HT-29 (cell line): ENCODE results near the gene ITGB8. TPM values are rescaled to one million over a fixed set of nuclear protein-coding genes. Genes with fewer than 3 reads are reported as not detected.
"Not testable (repeated sequence)": the region's sequence is repeated elsewhere in the genome, so short reads cannot be mapped to it uniquely, and the experiment has no call there.

ENCODE experiments used
- DNase-seq: peaks from one replicate; pipeline ENCODE4 v3.0.0-alpha.2; 2015; ENCODE audit warnings: low spot score
- total RNA-seq: library from RNA; depleted of rRNA; stranded (reverse); fragments of >200 nt; shearing (Covaris generic); gene quantifications from 2 replicates; pipeline ENCODE4 v1.2.3, GENCODE V29; 2014

Gene ITGB8
- total RNA-seq, 1 experiment from 2014 or later: 25.4 TPM

DNA sequence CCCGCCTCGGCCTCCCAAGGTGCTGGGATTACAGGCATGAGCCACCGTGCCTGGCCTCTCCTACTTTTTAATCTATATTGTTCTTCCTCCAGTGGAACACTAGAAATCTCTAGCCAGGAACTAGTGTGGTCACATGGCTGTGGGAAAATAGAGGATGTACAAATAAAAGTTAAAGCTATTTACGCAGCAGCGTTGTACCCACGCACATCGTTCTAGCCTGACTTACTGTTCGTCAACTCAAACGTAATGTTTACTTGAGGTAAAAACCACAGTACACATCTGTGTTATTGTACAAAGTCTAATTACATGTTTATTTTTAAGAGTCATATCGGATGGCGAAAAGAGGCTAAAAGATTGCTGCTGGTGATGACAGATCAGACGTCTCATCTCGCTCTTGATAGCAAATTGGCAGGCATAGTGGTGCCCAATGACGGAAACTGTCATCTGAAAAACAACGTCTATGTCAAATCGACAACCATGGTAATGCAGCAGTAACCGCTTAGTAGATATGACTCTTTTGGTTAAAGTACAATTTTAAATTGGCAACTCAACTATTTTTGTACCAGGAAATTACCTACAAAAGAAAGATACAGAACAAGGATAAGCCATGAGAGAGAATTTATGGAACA, 50.8 kb downstream of the ITGB8 start:
- DNase-seq: no peak

DNA sequence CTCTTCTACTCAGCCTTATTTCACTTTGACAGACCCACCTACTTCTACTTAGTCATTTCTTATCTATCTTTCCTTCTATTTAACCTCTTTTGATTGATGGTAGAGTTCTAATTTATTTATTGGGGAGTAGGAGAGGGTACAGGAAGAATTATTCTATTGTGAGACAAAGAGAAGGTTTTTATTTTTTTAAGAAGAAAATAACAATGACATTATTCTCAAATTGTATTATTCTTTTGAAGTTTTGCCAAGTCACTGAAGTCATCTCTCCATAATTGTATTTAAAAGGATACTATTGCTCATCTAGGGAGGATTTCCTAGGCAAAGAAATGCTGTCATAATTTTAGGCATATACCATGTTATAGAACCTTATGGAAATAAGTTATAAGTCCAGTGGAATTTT, 52.7 kb downstream of the ITGB8 start:
- no peak for DNase-seq

DNA sequence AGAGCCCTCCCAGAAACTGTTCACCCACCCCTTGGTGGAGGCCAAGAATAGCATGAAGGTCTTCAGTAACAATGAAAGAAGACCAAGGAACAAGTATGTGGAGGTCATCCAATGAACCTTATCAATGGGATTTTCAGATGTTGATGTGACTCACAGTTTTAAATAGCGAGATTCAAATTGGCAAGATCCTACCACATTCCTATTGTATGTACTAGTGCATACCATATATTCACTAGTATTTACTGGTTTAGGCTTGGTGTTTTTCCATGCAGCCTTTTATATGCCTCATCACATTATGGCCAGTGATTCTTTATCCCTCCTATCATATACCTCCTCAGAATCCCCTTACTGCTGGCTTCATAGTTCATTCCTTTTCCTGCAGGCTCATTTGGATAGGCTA, 54.4 kb downstream of the ITGB8 start:
- DNase-seq: no peak

DNA sequence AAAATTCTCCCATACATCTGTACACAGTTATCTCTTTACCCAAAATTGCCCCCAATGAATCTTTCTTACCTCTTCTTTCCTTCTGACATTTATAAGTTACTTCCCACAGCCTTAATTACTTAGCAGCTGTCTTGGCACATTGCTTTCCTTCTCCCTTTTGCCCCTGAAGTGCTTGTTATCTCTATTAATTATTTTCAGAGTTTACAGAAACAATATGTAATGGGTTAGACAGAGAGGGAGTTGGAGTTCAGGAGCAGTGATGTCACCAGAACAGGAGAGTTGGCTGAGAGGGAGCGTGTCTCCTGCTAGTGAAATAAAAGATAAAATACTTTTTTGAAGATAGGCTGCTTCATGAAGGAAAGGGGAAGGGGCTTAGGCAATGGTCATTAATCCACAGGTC, 57.4 kb downstream of the ITGB8 start:
- no peak for DNase-seq

DNA sequence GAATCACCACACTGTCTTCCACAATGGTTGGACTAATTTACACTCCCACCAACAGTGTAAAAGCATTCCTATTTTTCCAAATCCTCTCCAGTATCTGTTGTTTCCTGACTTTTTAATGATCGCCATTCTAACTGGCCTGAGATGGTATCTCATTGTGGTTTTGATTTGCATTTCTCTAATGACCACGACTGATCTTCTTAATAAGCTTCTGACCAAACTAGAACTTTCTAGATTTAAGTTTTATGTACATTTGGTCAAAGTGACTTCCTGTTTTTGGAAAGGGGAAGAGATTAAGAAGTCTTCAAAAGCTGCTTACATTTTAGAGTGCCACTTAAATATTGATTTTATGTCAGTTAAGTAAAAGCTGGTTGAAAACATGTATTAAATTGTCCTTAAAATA, 58.5 kb downstream of the ITGB8 start:
- DNase-seq: not testable (repeated sequence)

DNA sequence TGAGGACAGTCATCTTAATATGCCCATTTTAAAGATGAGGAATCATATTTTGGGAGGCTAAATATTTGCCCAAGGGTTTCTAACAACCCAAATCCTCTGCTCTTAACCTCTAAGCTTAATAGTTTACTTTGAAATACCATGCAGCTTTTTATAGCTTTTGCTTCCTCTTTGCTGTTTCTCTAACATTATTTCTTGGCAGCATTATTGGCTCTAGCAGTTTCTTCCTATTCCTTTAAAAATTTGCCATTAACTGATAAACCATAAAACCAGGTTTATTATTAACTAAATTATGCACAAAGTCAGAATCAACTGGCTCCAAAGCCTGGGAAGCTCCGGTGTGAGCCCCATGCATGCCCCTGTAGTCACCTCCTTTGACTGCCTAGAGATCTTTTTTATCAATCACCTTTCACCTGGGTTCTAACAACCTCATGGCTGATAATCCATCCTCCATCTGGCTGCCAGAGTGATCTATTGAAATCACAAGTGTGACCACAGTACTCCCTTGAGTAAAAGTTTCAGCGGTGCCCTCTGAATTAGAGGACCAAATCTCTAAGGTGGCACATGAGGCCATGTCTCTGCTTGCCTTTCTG, 62.4 kb downstream of the ITGB8 start:
- DNase-seq: peak; percentile 81

DNA sequence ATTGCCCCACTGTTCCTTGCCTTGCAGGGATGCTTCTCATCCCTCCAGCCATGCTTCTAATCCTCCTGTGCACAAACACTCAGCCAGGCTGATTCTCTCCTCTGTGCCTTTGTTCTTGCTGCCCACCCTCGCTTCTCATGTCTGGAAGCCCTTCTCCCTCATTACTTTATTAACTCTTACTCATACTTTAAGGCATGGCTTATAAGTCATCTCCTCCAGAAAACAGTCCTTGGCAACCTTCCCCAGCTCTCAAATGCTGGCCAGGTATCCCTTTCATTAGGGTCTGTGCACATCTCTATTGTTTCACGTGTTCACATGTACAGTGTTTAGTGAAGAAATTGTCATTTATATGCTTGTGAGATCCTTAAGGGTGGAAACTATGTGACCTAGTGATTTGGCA, 62.9 kb downstream of the ITGB8 start:
- no peak for DNase-seq

DNA sequence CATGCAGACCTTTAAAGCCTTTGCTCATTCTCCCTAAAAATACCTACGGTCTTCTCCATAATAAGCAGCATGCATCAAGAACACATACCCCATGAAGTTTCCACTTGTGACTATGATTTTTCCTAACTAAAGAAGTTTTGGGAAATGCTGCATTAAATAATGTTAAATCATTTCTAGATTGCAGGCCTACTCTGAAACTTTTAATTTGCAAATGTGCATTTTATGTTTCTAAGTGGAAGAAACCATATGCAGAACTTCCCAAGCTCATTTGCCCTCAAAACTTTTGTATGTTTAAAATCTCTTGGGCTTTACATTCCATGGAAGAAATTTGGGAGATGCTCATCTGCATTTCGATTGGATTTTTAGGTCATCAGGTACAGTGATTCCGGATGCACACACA, 63.6 kb downstream of the ITGB8 start:
- no peak for DNase-seq

DNA sequence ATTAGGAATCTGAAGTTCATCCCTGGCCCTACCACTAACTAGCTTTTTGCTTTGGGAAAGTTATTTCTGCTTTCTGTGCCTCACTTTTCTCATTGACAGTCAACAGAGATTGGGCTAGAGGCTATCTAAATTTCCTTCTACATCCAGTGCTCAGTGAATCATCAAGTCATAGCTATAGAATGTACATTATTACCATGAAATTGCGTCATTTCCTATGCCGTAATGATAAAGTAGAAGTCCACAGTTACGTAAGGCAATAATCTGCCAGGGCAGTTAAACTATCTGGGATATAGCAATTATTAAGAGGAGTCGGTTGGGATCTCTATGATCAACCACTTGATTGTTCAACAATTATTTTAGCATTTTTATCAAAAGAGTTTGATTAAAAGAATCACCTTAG, 64.4 kb downstream of the ITGB8 start:
- DNase-seq: no peak

DNA sequence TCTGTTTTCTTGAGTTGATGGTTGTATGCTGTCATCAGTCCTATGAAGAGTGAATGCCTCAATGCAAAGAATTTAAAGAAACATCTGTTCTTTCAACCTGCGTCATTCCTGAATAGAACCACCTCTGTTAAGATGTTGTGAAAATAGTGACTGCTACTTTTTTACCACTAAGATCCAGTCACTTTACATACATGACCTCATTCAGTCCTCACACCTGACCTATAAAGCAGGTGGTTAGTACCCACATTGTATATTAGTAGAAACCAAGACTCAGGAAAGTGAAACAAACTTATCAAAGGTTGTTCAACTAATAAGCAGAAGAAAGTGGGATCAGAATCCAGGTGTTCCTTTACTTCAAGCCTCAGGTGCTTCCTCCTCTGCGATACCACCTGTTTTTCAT, 64.8 kb downstream of the ITGB8 start:
- DNase-seq: no peak

DNA sequence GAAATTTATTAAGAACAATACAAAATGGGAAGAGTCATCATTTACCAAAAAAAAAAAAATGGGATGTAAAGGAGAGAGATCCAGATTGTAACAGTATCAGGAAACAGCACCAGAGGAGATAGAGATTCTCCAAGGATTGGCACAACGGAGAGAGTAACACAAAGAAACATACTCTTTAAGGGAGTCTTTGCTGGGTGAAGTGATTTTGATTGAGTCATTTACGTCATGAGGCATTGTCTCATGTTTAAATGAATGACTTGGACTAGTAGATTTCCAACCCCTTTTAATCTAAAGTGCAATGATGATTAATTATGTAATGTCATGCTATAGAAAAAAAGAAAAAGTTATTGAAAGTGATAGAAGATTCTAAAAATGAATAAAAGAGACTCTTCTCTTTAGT, 68.8 kb downstream of the ITGB8 start:
- no peak for DNase-seq

DNA sequence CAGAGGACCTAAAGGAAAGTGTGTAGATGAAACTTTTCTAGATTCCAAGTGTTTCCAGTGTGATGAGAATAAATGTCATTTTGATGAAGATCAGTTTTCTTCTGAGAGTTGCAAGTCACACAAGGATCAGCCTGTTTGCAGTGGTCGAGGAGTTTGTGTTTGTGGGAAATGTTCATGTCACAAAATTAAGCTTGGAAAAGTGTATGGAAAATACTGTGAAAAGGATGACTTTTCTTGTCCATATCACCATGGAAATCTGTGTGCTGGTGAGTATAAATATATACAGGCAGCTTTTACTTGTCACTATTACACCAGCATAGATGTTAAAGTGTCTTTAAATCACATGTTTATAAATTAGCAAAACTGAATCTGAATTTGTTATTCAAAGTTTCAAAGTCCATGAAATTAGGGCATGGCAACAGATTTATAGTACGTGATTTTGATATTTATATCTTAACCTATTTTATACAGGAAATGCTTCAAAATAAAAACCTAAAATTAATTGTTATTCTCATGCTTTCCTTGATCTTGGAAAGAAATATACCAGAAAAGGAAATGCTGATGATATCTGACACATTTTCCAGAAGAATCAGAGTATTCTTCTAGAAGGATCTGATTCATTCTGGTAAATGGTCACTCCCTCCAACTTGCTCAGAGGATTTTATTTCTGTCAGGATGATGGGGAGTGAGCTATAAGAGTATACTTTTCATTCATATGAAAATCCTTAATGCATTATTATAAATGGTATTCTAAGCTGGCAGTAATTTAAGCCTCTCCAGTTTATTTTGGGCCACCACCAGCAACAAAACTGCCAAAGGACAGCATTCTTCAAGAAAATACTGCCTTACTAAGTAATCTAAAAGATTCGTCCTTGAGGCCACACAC, 71.4 kb downstream of the ITGB8 start:
- no peak for DNase-seq

DNA sequence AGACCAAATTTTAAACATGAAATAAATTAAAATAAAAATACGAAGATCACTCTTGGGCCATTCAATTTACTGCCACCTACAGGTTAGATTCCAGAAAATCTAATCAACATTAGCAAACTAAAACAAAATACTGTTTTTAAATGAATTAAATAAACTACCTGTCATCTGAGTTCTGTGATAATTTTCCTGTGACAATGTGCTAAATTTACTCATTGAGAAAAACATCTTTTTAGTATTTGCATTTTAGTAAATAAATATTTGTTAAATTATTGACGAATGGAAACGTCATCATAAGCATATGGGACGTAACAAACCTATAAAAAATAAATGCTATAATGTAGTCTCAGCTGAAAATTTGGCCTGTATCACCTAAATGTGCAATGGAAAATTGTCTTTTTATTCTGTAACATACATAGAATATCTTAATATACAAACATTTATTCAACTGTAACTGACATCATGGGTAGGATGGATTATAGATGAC, 72.1 kb downstream of the ITGB8 start:
- DNase-seq: peak; percentile 26

DNA sequence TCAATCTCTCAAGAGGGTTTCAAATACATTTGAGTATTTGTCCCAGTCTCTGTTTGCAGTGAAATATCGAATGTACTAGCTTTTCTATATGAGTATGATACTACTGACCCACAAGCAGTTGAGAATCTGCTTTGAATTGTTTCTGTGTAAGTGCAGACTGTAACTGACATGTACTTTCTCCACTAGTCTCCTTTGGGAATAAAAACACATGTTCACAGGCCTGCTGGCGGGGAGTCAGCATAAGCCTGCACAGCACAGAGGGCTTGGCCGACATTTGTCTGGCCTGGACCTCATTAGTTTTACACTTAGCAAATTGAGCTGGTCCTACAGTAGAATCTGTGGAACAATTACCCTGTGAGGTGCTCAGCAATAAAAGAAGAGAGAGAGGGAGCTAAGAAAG, 72.6 kb downstream of the ITGB8 start:
- no peak for DNase-seq

DNA sequence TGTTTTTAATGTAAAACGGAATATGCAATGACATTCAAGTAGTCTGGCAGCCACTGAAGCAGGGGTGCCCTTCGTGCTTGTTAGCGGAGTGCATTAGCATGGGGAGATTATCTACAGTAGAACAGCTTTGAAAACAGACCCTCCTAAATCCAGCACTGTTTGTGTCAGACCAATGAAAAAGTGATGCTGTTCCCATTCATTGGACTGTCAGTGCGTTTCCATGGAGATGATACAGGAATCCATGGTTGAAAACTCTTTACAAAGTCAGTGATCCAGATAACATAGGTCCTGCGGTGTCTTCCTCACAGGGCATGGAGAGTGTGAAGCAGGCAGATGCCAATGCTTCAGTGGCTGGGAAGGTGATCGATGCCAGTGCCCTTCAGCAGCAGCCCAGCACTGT, 73.6 kb downstream of the ITGB8 start:
- DNase-seq: no peak

DNA sequence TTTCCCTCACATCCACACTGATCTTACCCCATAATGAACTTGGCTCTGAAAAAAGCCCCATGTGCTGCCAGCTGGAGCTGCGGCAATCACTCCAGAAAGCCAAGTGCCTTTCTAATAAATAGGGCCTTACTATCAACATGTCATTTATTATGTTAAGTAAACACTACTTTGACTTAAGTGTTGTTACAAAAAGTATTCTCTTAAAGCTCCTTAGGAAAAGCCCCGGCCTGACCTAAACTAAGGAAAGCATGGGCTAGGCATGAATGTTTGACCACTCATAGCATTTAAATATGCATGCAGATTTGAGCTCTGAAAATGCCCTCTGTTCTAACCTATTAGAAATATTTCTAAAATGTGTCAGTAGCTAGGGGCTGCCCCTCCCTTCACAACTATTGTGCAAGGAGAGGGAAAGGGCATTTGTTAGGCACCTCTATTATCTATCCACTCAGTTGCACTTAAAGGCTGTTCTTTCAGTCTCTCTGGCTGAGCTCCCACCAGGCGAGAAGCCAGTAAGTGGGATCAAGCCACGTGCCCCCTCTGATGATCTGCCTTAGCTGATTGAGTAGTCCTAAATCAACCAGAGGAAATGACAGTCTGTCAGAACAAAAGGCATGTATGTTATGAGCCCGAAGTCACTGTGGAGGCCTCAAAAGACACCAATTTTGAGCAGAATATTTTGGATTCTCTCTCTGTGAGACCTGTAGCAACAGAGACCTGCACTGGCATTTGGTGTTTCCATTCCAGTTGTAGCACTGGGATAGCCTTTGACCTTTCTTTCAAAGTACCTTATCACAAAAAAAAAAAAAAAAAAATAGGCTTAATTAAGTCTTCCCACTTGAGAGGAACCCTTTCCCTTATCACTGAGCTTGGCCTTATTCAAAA, 77.1 kb downstream of the ITGB8 start:
- peak; percentile 44 for DNase-seq

DNA sequence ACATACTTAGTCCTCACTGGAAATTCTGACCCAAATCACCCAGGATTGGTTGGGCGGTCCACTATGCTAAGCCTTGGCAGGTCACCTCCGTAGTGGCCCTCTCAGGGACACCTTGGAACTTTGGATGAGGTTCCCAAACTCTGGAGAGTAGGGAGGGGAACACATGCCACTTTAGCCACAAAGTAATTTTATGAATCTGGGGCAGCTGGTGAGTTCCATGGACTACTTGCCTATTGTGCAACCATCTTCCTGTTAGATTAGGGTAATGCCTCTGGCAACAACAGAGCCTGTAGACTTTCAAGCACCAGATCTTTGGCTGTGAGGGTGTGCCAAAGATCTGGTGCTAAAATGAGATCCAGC, 77.7 kb downstream of the ITGB8 start:
- DNase-seq: no peak

DNA sequence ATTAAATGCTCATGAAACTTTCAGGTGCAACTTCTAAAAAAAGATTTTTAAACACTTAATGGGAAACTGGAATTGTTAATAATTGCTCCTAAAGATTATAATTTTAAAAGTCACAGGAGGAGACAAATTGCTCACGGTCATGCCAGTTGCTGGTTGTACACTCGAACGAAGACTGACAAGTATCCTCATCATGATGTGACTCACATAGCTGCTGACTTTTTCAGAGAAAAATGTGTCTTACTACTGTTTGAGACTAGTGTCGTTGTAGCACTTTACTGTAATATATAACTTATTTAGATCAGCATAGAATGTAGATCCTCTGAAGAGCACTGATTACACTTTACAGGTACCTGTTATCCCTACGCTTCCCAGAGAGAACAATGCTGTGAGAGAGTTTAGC, 79.3 kb downstream of the ITGB8 start:
- no peak for DNase-seq

DNA sequence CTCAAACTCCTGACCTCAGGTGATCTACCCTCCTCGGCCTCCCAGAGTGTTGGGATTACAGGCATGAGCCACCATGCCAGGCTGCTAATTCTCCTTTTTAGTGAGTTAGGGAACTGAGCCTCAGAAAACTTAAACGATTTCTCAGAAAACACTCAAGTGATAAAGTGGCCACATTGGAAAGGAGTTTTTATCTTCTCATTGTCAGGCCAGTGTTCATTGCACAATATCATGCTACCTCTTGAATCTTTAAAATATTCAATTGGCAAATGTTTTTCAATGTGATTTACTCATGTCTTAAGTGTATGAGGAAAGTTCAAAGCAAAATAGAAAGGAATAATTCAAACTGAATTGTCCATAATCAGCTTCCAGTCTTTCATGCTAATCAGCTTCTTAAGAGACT, 80.7 kb downstream of the ITGB8 start:
- DNase-seq: no peak

DNA sequence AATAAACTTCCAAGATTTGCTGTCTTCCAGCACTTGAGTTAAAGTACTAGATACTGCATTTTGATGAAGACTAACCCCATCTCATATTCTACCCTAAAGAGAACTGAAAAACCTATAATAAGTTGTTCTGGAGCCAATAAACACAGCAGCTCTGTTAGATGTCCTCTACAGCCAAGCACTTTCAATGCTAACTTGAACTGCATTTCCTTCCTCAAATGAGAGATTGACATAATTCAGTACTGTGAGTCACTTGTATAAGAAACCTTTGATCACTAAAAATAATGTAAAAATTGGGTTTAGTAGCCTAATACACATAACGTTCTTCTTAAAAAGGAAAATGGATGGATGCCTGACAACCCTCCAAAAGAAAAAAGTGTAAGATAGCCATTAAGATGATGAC, 81.3 kb downstream of the ITGB8 start:
- no peak for DNase-seq

DNA sequence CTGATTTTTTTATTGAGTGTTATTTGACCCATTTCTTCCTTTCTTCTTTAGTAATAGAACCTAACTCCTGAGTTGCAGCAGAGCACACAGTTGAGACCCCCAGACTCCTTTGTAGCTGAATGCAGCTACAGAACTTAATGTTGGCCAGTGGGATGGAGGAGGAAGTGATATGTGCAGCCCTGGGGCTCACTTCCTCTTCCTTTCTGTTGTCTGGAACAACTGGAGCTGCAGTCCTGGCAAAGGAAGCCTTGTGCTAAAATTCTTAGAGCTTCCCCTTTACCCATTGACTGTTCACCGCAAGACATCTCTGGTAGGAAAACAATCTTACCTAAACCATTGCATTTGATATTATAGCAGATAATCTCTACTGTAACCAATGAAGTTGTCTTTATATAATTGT, 86.6 kb downstream of the ITGB8 start:
- DNase-seq: no peak
